GM19467 (cell line): ENCODE results near the gene AP1B1.

ENCODE experiments used
- ATAC-seq: cut with Tn5 transposase; IDR thresholded peaks from one replicate; pipeline ENCODE4 v1.9.1; 2021; ENCODE audit warnings: mild to moderate bottlenecking, moderate library complexity; ENCODE audit not compliant: unreplicated experiment

Gene AP1B1

DNA sequence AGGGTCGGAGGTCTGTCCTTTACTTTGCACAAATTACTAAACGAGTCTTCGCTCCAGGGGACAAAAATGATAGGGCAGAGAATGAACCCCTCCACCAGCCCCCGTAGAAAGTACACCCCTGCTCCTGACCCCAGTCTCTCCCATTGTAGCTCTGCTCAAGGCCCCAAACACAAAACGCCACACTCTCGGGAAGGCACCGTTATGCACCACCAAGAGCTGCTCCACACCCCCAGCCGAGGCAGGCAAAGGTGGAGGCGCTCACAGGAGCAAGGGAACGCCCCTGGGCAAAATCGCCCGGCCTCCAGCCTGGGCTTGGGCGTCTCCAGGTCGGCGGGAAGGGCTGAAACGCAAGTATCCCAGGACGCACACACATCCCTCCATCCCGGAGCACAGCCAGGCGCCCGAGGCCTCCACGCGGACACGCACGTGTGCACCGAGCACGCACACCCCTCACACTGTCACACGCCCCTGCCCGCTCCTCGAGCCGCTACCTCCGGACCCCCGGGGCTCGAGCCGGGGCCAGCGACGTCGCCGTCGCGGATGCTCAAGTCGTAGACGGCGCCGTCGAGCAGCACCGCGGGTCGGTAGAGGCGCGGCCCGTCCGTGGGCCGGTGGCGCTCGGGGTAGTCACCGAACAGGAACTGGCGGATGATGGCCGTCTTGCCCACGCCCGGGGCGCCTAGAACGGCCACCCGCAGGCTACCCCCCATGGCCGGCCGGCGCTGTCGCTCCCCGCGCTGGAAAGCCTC lies 73.7 kb downstream of the AP1B1 start:
- no peak for ATAC-seq

GRCh38 chr22:29313576-29314466 lies 74.5 kb downstream of the AP1B1 start:
- ATAC-seq = no peak

DNA sequence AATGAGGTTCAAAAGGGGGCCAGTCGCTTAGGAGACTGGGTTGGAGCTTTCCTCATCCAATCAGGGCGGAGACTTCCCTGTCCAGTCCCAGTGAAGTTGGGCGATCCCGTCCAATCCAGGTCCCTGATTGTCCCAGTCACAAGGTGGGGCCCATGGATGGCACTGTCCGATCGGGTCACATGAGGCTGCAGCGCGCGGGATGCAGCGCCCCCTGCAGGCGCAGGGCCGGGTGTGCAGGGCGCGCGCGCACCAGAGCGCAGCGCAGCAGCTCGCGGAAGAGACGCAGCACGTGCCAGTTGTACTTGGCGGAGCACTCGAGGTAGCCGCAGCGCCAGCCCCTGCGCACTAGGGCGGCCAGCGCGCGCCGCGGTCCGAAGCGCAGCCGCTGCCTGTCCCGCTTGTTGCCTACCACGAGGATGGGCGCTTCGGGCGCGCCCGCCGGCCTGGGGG lies 75.2 kb downstream of the AP1B1 start:
- ATAC-seq = no peak

GRCh38 chr22:29312218-29313125 lies 75.9 kb downstream of the AP1B1 start:
- no peak for ATAC-seq

DNA sequence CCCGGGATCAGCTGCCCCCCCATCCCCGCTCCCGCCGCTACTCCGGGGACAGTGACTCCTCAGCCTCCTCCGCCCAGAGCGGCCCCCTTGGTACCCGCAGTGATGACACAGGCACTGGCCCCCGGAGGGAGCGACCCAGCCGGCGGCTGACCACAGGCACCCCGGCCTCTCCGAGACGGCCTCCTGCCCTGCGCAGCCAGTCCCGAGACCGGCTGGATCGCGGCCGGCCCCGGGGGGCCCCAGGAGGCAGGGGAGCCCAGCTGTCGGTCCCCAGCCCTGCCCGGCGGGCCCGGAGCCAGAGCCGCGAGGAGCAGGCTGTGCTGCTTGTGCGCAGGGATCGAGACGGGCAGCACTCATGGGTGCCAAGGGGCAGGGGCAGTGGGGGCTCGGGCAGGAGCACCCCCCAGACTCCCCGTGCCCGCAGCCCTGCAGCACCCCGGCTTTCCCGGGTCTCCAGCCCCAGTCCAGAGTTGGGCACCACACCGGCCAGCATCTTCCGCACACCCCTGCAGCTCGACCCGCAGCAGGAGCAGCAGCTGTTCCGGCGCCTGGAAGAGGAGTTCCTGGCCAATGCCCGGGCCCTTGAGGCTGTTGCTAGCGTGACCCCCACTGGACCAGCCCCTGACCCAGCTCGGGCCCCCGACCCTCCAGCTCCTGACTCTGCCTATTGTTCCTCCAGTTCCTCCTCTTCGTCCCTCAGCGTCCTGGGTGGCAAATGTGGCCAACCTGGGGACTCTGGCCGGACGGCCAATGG lies 76.7 kb downstream of the AP1B1 start:
- ATAC-seq = no peak

DNA sequence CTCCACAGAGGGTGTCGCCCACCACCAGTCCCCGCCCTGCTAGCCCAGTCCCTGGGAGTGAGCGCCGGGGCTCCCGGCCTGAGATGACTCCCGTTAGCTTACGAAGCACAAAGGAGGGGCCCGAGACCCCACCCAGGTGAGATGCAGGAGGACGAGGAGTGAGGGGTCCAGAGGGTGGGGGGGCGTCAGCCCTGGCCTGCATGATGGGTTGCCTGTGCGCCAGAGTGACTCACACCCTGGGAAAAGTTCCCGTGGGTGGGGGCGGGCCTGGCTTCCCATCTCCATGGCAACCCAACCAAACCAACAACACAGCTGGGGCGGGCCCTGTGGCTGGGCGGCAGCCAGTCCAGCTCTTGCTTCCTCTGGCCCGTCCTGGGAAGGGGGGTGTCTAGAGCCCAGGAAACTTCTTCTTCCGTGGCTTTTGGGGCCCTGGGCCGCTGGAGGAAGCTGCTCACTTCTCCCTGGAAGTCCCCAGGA lies 77.5 kb downstream of the AP1B1 start:
- ATAC-seq = no peak

- no peak for ATAC-seq
Measured at GRCh38 chr22:29310065-29310862, 78.1 kb downstream of the AP1B1 start.

DNA sequence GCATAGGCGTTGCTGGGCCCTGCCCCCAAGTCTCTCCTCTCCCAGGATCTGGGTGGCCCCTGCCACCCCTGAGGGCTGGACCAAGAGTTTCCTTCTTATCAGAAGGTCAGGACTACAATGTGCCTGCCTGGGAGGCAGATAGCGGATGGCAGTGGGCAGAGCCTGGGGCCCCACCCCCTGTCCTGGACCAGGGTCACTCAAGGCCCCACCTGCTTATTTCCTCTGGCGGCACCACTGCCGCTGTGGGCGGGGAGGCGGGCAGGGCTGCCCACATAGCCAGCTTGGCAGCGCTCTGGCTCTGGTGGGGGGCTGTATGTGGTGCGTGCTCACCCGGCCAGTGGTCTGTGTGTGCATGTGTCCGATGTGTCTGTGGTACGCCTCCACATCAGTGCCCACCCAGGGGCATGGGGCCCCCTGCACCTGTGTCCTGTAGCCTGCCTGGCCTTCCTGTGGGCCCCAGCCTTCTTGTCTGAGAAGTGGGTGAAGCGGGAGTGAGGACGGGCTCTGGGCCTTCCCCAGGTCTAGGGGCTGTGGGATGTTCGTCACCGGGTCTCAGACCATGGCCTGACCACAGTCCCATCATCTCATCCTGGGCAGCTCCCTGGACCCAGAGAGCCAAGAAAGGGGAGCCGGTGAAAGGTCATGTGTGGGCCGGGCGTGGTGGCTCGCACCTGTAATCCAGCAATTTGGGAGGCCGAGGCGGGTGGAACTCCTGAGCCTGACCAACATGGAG lies 78.9 kb downstream of the AP1B1 start:
- ATAC-seq = no peak

DNA sequence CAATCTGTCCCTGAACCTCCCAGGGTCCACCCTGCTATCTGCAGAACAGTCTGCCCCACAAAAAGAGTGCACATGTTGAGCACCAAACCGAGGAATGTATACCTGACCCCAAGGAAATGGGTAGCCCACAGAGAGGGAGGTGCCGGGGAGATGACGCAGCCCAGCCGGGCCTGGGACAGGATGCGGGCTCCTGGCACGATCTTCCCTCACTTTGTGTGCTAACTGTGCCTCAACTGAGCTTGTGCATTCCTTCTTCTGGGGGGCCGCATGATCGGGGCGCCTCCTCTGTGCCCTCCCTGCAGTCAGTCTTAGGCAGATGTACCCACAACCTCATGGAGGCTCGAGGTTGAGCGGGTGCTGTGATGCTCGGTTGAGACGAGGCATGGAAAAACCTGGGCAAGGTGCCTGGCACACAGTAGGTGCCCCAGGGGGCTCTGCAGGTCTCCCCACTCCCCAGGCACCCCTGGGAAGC lies 79.5 kb downstream of the AP1B1 start:
- no peak for ATAC-seq

DNA sequence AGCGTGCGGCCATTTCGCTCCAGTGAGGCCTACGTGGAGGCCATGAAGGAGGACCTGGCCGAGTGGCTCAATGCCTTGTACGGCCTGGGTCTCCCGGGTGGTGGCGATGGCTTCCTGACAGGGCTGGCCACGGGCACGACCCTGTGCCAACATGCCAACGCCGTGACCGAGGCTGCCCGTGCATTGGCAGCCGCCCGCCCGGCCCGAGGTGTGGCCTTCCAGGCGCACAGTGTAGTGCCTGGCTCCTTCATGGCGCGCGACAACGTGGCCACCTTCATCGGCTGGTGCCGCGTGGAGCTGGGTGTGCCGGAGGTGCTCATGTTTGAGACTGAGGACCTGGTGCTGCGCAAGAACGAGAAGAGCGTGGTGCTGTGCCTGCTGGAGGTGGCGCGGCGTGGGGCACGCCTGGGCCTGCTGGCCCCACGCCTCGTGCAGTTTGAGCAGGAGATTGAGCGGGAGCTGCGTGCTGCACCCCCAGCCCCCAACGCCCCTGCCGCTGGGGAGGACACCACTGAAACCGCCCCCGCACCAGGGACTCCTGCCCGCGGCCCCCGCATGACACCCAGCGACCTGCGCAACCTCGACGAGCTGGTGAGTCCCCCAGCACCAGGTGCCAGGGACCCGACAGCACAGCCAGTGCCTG lies 80.1 kb downstream of the AP1B1 start:
- no peak for ATAC-seq

- no peak for ATAC-seq
Measured at GRCh38 chr22:29307596-29308147, 80.7 kb downstream of the AP1B1 start.

- no peak for ATAC-seq
Measured at GRCh38 chr22:29306835-29307595, 81.4 kb downstream of the AP1B1 start.

DNA sequence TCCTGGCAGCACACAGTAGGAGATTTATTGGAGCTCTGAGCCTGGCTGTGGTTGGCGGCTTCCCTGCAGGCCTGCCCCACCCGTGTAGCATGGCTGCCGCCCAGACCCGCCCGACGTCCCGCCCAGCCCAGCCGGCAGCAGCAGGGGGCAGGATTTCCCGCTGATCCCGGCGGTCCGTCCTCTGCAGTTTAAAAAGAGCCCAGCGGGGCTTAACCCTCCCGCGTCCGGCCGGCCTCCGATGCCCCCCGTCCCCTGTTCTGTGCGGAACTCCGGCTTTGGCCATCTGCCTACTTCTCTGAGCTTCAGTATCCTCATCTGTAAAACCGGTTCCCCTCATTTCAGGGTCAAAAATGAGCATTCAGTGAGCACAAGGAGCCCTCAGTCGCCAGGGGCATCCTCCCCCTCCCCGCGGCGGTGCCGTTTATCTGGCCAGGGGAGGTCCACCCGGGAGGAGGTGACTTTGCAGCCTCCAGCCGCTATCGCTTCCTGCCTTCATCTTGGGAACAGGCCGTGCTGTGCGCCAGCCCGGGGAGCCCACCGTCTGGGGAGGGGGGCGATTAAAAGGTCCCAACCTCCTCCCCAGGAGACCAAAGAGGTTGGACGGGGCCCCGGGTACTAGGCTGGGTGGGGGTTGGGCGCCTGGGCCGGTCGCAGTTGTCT lies 82.1 kb downstream of the AP1B1 start, which contains the start of gene GAS2L1:
Gene GAS2L1 (plus strand): TSS at position 476 of the 660 bp plus-strand sequence. CDS start 1,456 bp downstream, outside the sequence.
- ATAC-seq = no peak

- ATAC-seq = no peak
Measured at GRCh38 chr22:29305836-29306174, 82.6 kb downstream of the AP1B1 start.

DNA sequence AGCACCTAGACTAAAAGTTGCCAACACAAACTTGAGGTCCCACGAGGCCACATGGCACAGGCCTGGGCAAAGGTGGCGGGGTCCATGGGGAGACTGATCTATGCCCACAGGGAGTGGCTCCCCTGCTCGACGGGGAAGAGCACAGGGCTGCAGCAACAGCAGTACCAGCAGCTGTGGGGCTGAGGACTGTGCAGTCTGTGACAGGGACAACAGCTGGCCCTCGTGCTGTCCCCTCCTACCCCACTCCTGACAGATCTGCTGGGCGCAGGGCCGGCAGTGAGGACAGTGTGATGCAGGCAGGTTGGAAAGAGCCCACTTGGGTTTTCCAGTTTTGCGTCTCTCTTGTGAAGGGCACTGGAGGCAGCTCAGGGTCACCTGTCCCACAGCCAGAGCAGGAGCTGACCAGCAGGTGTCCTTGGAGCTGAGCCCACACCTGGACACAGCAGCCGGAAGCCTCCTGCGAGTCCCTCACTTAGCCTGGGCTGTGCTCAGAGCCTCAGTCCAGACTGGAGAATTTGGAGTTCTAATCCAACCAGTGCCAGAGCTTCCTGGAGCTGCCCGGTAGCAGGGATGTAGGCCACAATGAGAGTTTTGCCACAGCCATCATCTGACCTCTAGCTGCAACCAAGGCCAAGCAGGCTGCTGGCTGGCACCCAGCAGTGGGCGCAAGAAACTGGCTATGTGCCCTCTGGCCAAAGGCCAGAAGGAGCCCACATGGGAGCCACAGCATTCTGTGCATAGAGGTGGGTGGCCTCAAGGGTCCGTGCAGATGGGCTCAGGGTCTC lies 85.5 kb downstream of the AP1B1 start:
- ATAC-seq = no peak

GRCh38 chr22:29302402-29302680 lies 86.0 kb downstream of the AP1B1 start:
- ATAC-seq = no peak
